ENCODE results near the gene WIF1. TPM values are rescaled to one million over a fixed set of nuclear protein-coding genes. Genes with fewer than 3 reads are reported as not detected.

WIF1 gene
- total and polyA plus RNA-seq, 2 of the 4 experiments (the other 2 are of a cell fraction): not detected

- Histone ChIP-seq H3K18ac (ENCODE audit: low read depth, low read length) (no peak overlapping the region), H3K9me1 (ENCODE audit: insufficient read depth, low read length) (no peaks in the 10 kb centered on the region), H3K4me2 (ENCODE audit: low read depth, low read length) (no peak overlapping the region), H3K27ac (ENCODE audit: insufficient read depth, low read length) (no peak overlapping the region), H3K79me1 (ENCODE audit: low read depth in 1 of 2, low read length in 2 of 2) (no peaks in the 10 kb centered on the region), H3K56ac (ENCODE audit: extremely low read depth, insufficient read depth, low read length) (no peak overlapping the region), H3K9ac (ENCODE audit: low read depth, low read length) (no peak overlapping the region), H4K91ac (ENCODE audit: insufficient read depth, low read depth, low read length) (no peak overlapping the region), H4K5ac (ENCODE audit: low read depth, low read length) (no peak overlapping the region), H3K27me3 (ENCODE audit: control insufficient read depth, insufficient read depth, low read length) (peaks cover 12% of the 10 kb centered on the region; the same call in 1 of the 2 replicates), H2BK5ac (ENCODE audit: low read depth, low read length, poor library complexity, severe bottlenecking) (no peak overlapping the region), H2AFZ (replicated peaks; ENCODE audit: low read length, poor library complexity) (no peak overlapping the region), H2AK9ac (replicated peaks; ENCODE audit: low read depth, low read length, poor library complexity) (no peak overlapping the region), H3K14ac (replicated peaks; ENCODE audit: low read depth, low read length) (no peak overlapping the region), H3K4ac (ENCODE audit: low read depth, low read length) (no peak overlapping the region), H2AK5ac (ENCODE audit: low read depth, low read length) (no peak overlapping the region), H3K23ac (ENCODE audit: low read depth, low read length) (no peak overlapping the region), H4K20me1 (ENCODE audit: insufficient read depth, low read length) (no peaks in the 10 kb centered on the region), H3K9me3 (ENCODE audit: control insufficient read depth, insufficient read depth, low read length) (no peaks in the 10 kb centered on the region), H3K4me1 (ENCODE audit: control insufficient read depth, insufficient read depth, low read length) (no peaks in the 10 kb centered on the region), H2BK120ac (ENCODE audit: low read depth, low read length) (no peak overlapping the region), H2BK15ac (ENCODE audit: low read depth, low read length) (no peak overlapping the region), H3K4me3 (ENCODE audit: insufficient read depth, low read depth, low read length) (no peak overlapping the region), H4K8ac (ENCODE audit: low read depth in 2 of 2, low read length in 2 of 2) (no peak overlapping the region), H3K36me3 (ENCODE audit: control insufficient read depth, insufficient read depth, low read length) (no peaks in the 10 kb centered on the region), H2BK20ac (ENCODE audit: low read depth, low read length) (no peak overlapping the region)
- DNase-seq (no peak), ATAC-seq (ENCODE audit: low read depth) (no peak)
- in situ Hi-C loops (cut with MboI; ENCODE audit: low sequenced_read_pairs) (no loop called here), dilution Hi-C loops (cut with HindIII; ENCODE audit: low sequenced_read_pairs, unreplicated experiment) (no loop called here), intact Hi-C loops (cut with micrococcal nuclease) (no loop called here)
- TF ChIP-seq POLR2A (IDR thresholded peaks at IDR 0.05; ENCODE audit: low read depth, low read length) (no peak), RFX5 (IDR thresholded peaks at IDR 0.05; ENCODE audit: low read depth, low read length) (no peak), MAFK (IDR thresholded peaks at IDR 0.05; ENCODE audit: low read depth, low read length) (no peak), SMC3 (IDR thresholded peaks at IDR 0.05; ENCODE audit: low read depth, low read length) (no peak), MXI1 (IDR thresholded peaks at IDR 0.05; ENCODE audit: borderline replicate concordance, low read depth, low read length) (no peak)
- no TSS peak for BruUV-seq (replicated peaks)
- ChIA-PET CTCF (no interaction called here), POLR2A (ENCODE audit: unreplicated experiment) (no interaction called here)
These were observed 30.9 kb upstream of the WIF1 start for GRCh38 chr12:65152012-65152411.

Measured in IMR-90 (cell line).